Non-pigmented ciliary epithelial cell (primary cell): Measurements from ENCODE around the gene GNB1L.

ENCODE experiments used
- DNase-seq: peaks from one replicate; pipeline ENCODE4 v3.0.0-alpha.2; 2010; ENCODE audit warnings: low read depth

GNB1L gene

DNA sequence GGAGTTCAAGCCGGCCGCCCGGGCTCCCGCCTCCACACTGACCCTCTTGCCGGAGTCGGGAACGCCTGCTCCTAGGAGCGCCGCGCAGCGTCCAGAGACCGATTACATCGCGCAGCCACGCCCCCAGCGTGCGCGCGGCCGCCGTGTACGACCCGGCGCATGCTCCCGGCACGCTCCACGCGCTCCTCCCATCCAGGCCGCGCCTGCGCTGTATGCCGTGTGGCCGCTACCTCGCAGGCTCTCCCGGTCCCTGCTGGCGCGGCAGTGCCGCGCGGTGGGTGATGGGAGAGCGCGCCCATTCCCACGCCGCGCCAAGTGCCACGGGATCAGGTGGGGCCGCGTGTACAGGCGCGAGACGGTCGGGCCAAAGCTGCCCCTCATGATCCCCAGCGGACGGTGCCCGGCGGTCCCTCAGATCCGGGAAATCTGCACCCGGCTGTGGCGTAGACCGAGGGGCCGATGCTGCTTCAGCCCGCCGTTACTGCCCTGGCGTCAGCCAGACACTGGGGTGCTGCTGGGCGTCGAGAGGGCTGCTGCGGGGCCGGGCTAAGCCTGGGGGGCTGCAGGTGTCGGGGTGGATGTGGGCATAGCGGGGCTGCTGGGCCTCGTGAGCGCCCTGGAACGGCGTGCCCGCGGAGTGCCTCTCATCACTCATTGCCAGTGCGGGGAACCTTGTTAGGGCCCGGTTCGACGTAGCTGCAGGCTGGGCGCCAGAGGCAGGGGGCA, at the start of gene GNB1L, which contains the start of gene RTL10:
Gene GNB1L (minus strand): TSS at position 97 of the 726 bp plus-strand sequence. CDS start 33,519 bp downstream, outside the sequence.
Gene RTL10 (minus strand): TSS at position 97 of the 726 bp plus-strand sequence. CDS start 2,613 bp downstream, outside the sequence.
- peak; percentile 74 for DNase-seq

GRCh38 chr22:19904174-19904856, 49.6 kb upstream of the GNB1L start:
- no peak for DNase-seq

DNA sequence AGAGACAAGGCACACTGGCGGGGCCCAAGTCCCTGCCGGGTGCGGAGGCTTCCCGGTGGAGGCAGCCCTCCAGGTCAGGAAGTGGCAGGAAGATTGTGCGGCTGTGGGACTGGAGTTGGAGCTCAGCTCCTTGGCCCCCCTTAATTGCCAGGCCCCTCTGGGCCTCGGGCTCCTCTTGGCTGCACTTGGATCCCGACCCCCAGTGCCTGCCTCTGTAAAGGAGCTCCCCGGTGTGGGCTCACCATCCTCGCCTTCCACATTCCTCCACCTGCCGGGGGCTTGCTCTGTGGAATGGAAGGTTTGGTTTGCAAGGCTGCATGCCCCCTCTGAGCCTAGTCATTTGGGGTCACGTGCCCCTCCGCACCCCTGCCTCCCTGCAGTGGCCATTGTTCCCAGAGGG, 48.8 kb upstream of the GNB1L start:
- DNase-seq, result no peak

DNA sequence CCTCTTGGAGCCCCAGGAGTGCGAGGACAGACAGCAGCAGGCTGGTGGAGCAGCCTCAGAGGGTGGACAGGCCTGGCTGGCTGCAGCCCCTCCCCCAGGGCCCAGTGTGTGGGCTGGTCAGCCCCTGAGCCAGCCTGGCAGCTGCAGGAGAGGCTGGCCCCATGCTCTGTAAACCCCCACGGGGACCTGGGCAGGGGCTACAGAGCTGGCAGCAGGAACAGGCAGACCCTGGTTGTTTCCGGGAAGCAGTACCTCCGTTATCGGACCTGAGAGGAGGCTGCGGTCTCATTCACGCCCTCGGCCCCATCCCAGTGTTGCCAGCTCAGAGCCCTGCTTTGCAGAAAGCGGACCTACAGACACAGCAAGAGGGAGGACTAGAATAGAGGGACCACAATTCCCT, 48.4 kb upstream of the GNB1L start:
- DNase-seq, result no peak

DNA sequence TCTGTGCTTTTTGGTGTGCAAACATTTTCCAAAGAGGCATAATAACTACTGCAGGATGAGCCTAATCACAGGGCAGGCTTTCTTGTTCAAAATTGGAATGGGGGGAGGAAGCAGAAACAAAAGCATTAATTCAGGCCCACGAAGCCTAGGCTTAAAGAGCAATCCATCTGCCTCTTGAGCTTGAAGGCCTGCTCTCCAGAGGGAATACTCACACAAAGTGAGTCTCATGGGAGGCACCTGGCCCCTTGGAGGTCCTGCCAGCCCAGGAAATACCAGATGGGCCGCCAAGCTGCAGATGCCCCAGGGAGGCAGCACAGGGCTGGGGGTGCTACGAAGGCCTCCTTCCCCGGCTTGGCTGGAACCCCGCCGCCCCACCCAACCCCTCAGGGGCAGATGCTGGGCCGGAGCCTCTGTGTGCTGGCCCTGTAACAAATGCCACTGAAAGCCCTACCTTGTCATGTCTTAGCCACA, 47.6 kb upstream of the GNB1L start:
- no peak for DNase-seq

- no peak for DNase-seq
These were observed 47.0 kb upstream of the GNB1L start for GRCh38 chr22:19901577-19902244.

DNA sequence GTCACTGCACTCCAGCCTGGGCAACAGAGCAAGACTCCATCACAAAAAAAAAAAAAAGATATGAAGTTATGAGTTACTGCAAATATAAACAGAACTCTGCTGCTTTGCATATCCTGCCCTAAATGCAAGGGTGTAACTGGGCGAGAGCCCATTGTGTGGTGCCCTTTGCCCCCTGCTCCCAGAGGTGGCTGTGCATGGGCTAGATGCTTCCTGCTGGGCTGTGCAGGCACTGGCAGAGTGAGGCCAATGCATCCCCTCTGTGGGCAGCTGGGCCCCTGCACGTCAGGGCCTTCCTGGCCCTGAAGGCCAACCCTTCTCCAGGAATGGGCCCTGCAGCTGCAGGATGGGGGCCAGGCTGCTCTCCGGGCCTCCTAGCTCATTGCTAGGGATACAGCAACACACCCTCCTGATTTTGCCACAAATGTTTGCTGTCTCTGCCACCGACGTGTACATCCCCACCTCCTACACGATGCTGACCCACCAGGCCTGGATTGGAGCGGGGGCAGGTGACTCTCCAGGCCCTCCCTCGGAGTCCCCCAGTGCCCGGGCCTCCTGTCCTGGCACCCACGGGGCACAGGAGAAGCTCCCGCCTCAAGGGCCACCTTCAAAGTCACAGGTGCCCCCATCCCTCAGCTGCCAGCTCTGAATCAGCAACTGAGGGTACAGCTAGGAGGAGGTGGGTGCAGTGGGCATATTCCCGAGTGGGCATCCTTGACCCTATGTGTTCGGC, 46.2 kb upstream of the GNB1L start:
- no peak for DNase-seq

DNA sequence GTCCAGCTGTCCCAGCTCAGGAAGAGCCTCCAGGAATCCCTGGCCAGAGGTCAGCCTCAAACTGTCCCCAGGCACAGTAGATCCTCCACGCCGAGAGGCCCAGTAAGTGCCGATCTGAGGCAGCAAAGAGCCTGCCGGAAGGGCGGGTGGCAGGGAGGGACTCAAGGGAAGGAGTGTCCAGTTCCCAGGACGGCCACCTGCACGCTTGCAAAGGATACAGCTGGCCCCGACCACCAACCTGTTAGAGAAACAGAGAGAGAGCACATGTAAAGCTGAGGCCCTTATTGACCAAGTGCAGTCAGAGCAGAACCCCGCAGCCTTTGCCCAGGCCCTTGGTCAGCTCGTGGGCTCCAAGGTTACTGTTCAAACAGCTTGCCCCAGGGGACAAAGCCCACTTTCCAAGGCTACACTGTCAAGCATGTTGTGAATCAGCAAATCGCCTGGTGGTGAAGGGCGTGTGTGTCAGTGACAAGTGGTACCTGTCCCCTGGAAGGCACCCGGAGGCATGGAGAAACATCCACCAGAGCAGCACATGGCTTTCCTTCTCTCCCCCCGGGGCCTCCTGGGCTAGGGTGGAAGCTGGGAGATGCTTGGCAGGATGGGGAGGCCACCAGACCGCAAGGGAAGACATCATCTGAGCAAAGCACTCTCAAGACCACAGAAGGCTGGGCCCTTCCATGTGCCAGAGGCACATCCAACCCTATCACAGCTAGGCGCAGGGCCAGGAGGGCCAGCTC, 44.3 kb upstream of the GNB1L start:
- no peak for DNase-seq

GRCh38 chr22:19898145-19898544, 43.5 kb upstream of the GNB1L start:
- DNase-seq, result no peak

DNA sequence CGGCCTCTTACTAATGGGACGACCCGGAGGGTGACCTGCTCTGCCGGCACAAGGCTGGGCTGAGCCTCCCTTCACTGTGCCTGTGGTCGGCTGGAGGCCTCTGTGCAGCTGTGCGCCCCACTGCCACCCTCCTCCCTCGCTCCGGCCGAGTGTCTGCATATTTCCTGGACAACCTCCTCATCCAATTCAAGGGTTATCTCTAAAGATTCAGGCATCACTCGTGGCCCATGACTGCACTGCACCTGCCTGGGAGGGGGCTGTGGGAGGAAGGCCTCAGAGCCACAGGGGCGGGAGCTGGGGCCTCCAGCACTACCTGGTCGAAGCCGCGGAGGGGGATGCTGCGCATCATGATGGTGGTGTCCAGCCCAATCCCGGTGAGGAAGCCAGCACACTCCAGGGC, 43.1 kb upstream of the GNB1L start:
- DNase-seq, result no peak

GRCh38 chr22:19896665-19897355, 42.1 kb upstream of the GNB1L start:
- DNase-seq, result no peak

DNA sequence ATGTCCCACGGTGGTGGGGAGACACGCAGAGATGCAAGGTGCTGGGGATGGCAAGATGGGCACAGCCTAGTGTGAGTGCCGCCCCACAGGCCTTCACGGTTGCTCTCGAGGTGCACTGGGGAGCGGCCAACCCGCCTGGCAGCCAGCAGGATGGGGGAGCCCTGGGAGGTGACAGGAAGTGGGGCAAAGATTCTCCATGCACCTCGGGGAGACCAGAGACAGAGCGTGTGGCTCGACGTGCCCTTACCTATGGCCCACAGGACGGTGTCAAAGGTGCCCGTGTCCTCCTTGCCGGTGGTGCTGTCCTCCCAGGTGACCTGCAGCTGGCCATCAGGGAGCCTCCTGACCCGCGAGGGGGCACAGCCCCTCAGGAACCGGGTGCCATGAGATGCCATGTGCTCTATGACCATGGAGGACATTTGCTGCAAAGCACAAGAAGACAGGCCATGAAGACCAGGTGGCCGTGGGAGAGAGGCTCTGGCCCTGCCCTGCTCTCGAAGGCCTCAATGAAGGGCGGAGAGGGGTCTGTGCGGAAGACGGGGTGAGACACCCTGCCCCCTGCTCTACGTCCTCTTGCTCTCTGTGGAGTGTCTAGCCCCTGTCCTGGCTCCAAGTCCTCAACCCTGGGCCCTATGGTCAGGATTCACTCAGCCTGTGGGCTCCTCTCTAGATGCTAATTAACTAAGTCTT, 40.6 kb upstream of the GNB1L start:
- DNase-seq, result no peak

DNA sequence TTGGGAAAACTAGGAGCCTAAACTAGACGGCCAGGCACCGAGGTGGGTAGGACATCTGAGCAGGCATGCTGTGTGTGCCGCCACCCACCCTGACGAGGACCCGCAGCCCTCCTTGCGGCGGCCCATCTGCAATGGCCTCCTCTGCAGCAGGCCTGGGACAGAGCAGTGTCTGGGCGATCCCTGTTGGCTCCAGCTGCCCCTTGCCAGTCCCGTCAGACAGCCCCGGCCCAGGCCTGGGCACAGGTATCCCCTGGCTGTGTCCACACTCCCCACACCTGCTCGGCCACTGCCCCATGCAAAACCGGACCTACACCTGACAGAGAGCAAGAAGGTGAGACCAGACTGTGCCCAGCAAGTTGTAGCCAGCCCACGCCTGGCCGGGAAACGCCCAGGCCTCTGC, 38.7 kb upstream of the GNB1L start:
- DNase-seq, result no peak

DNA sequence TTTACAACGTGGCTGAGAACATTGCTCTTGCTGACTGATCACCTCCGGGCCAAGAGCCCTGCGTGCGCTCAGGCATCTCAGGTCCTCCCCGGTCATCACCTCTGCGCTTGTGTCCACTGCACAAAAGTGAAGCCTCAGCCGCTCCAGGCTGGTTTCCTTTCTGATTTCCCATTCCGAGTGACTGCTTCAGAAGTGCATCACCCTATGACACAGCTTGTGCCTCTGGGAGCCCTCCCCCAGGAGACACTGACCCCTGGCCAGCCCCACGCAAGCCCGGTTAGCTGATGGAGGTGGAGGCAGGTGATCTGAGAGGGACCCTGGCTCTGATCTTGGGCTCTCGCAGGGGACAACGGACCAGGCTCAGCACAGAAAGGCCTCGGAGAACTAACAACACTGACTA, 38.3 kb upstream of the GNB1L start:
- no peak for DNase-seq

DNA sequence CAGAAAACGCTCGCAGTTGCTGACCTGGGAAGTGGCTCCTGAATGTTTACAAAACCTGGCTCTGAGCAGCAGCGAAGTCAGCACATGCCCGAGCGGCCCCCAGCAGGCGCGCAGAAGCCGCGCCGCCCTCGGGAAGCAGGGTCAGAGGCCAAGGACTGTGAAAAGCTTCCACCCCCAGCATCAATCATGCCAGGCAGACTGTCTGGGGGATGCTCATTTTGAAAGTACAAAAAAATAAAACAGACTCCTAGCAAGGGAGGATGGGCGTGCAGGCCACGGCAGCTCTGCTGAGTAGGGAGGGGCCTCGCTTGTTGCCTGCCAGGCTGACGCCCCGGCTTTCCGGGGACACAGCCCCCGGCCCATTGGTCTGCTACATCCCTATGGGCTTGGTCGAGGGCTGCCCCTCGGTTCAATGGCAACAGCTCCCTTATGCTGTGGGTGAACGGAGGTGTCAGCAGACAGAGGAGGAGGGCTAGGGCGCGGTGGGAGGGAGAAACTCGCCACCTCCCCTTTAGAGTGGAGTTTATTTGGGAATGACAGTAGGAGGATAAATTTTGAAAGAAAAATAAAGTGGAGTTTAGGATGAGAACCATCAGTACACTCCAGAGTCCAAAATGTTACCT, 37.7 kb upstream of the GNB1L start:
- no peak for DNase-seq

- peak; percentile 67 for DNase-seq
These were observed 36.9 kb upstream of the GNB1L start for GRCh38 chr22:19891317-19892256.

DNA sequence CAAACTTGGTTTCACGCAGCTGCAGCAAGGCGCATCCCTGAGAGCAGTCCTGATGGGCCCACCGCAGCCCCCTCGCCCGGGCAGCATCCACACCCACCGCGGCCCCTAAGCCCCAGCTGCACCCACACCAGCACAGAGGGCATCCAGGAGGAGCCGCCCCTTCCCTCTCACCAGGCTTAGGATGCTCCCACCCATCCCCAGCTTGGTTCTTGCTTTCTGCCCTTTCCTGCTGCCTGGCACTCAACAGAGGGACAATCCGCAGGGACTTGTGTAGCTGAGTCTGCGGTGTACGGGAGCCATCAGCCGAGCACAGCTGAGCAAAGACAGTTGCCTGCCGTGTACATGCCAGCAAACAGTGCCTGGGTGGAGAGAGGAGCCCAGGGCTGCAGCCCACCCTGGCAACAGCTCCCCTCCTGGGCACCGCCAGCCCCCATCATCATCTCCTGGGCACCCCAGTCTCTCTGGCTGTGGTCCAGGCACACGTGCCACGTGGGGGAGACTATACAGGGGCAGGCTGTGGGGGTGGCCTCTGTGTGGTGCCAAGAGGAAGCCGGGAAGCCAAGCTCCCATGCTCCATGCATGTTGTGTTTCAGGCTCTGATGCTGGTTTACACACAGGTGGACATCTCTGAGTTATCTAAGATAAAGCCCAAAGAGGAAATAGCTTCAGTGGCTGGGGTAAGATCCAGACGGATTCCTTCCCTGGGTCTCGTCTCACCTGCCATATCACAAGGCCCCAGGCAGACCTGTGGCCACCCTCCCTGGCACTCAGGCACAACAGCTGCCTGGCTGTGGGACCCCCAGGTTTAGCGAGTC, 36.0 kb upstream of the GNB1L start:
- DNase-seq, result no peak

DNA sequence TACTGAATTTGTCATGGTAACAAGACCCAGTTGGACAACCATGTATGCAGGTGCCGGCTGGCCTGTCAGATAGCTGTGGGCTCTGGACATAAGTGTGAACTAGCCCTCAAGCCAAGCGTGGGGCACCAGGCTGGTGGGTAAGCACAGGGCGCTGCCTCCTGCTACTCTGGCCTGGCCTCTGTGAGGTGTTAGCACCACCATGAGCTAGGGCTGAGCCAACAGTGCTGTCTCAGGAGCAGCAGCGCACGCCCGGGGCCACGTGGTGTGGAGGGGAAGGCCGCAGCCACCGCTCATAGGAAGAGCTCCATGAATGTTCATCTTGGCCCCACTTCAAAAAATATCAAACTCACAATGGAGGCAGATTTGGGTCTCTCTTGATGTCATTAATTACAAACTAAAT, 35.3 kb upstream of the GNB1L start:
- DNase-seq, result no peak
